Fibroblast of peridontal ligament (primary cell): ENCODE measurements around the gene LHX2.

Experiments
- DNase-seq: peaks from one replicate; pipeline ENCODE4 v3.0.0-alpha.2; 2010; ENCODE audit errors: extremely low read depth

LHX2 gene

DNA sequence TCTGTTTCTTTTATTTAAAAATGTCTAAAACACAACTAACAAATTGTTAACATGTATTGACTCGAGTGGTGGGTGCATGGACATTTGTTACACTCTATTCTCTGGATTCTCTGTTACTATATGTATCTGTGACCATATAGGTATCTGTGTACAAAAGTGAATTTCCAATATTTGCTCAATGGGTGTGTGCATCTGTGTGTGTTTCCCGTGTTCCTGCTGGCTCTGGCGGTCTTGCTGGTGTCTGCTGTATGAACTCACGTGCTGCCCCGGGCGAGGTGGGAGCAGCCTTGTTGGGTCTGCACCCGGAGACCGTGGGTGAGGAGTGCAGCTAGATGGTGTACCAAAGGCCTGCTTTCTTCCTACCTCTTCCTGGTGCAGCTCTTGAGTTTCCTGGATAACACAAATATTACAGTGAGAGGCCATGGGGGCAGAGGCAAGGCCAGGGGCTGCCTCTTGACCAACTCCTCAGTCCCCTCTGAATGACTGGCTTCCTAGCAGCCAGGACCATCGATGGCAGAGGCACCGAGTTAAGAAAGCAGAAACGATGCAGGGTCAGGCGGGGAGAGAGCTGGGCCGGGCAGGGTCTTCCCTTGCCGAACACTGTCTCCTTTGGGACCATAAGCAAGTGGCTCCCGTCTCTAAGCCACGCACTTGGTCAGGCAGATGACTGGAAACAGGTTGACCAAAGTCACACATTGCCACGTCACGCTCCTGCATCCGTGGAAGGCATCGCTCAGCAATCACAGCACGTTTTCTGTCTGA is 49.5 kb downstream of the LHX2 start:
- DNase-seq = no peak

DNA sequence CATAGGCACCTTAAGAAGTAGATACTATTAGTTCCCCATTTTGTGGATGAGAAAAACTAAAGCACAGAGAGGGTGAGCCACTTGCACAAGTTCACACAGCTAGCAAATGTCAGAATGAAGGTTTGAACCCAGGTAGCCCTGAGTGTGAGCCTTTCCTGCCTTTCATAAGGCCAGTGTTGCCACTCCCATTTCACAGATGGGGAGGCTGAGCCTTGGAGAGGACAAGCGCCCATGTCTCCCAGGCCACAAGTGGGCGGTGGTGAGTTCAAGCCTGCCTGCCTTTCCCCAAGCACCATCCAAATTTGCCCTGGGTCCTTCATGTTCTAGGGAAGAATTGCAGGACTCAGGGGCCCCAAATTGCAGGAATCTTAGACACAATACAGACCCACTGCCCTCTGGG is 50.6 kb downstream of the LHX2 start:
- DNase-seq = no peak

DNA sequence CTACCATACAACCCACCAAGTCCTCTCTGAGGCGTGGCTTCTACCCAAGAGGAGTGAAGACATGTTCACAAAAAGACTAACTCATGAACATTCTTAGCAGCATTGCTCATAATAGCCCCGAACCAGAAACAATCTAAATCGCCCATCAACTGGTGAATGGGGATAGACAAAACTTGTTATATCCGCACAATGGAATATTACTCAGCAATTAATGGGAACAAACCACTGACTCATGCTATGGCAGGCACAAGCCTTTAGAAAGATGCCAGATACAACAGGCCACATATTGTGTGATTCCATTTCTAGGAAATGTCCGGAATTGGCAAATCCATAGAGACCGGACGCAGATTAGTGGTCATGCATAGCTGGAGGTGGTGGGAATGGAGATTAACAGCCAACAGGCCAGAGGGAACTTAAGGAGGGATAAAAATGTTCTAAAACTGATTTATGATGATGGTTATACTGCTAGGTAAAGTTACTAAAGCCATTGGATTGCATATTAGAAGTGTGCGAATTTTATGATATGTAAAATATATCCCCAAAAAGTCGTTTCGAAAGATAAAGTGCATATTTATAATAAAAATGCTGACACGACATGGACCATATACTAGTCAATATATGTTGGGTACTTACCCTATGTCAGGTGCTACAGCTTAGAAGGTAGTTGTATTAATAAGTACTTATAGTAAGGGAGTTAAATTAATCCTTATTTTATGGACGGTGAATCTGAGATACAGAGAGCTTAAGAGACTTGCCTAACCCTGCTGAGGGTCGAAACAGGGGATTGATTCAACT is 55.4 kb downstream of the LHX2 start:
- DNase-seq = no peak

DNA sequence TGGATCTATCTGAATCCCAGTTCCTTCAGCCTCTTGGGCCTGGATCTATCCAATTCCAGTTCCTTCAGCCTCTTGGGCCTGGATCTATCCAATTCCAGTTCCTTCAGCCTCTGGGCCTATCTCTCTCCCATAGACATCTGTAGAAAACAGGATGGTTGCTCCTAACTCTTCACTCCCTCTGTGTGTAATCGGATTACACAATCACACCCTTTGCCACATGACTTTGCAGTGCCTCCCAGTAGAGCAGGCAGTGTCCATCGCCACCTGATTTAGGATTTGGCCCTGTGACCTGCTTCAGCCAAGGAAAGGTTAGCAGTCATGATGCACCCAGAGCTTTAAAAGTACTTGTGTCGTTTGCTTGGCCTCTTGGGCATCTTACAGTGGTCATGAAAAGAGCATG is 56.7 kb downstream of the LHX2 start:
- no peak for DNase-seq

DNA sequence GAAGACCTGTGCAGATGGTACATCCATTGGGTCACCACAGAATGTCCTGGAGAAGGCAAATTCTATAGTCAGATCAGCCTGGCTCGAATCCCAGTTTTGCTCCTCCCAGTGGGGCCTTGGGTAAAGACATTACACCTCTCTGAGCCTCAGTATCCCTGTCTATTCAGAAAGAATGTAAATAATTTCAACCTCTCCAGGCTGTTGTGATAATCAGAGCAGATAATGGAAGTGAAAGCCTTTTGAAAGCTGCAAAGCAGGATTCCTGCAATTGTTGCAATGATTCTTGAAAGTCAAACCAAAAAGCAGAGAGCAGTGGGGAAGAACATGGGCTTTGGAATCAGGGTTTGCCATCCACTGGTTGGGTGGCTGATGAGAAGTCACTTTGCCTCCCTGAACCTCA is 63.2 kb downstream of the LHX2 start:
- DNase-seq = no peak

DNA sequence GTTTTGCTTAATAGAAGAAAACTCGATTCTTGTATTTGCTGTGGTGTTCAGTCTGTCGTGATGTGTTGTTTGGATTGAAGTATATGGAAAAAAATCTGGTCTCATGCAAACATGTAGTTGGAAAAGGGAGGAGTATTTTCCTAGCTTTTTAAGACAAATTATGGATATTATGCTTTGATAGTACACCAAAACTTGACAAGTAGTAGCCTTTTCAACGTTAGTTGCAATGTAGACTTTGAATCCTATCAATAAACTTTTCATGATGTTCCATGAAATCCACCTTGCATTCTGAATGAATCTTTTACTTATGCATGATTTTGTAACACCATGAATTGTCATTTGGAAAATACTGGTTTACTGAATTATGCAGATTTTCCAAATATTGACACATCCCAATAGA is 64.2 kb downstream of the LHX2 start:
- DNase-seq = no peak

DNA sequence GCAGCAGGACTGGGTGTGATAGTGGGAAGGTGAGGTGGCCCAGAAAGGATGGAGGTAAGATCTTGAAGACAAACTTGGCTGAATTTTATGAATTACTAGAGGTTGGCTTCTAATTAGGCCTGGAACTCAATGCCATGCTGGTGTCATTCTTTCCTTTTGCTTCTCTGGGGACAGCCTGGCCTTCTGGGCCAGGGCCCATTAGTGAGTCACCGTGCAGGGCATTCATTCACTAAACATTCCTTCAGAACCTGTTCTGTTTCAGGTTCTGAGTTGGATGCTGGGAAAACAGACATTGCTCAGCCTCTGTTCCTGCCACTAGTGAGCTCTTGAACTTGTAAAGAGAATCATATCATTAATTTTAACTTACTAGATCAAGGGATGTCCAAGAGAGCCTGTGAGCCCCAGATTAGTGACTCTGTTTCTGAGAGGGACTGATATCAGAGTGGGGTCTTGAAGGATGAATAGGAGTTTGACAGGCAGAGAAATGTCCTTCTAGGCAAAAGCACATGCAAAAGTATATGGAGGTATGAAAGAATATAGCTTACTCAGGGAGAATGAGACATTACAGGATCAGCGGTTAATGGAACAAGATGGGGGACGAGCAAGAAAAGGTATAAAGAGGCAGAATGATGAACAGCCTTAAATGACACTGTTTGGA is 66.5 kb downstream of the LHX2 start:
- DNase-seq = no peak

DNA sequence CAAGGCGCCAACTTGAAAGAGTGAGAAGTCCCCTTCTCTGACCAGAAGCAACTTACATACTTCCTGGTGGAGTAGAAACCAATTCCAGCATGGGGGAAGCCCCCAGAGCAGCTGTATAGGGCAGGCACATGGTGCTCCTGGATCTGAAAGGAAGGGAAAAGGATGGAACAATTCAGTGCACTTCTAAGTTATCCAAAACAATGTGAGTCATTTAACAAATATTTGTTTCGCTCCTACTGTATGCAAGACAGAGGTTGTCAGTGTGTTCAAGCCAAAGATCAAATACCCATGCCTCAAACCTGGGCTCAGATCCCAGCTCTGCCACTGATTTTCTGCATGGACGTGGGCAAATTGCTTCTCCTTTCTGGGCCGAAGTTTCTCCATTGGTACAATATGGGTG is 67.1 kb downstream of the LHX2 start:
- peak; percentile 23 for DNase-seq

DNA sequence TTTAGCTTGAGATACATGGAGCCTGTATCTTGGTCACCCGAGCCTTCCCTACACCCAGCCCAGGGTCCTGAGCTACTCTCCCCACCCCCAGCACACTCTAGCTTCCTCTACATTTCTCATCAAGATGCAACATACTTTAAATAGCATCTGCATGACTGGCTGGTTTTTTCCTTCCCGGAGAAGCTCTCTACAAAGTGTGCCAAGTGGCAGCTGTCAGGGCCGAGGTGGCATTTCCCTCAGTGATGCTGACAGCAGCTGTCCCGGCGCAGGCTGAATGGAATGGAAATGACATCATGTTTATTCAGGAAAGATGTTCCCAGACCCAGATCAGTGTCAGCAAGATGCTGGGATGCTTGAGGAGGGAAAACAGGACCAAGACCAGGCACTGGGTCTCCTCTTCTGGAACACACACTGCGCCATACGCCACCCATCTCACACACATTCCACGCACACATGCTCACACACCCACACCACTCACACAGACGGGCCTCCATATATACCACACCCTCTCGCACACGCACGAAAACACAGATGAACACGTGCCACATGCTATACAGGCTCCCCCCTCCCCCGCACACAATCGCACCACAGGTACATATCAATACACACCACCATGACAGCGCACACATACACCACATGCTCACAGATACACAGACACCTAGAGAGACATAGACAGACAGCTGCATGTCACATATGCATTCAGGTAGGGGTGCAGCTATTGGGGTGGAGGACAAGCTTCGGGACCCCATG is 67.8 kb downstream of the LHX2 start:
- DNase-seq = peak; percentile 20

DNA sequence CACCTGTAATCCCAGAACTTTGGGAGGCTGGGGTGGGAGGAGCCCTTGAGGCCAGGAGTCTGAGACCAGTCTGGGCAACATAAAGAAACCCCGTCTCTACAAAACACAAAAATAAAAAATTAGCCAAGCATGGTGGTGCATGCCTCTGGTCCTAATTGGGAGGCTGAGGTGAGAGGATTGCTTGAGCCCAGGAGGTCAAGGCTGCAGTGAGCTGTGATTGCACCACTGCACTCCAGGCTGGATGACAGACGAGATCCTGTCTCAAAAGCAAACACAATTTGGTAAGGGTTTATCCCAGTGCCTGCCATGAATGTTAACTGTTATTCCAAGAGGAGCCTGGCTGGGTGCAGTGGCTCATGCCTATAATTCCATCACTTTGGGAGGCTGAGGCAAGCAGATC is 71.1 kb downstream of the LHX2 start:
- no peak for DNase-seq
